ENCODE data around the gene DDAH2.

Gene DDAH2

DNA sequence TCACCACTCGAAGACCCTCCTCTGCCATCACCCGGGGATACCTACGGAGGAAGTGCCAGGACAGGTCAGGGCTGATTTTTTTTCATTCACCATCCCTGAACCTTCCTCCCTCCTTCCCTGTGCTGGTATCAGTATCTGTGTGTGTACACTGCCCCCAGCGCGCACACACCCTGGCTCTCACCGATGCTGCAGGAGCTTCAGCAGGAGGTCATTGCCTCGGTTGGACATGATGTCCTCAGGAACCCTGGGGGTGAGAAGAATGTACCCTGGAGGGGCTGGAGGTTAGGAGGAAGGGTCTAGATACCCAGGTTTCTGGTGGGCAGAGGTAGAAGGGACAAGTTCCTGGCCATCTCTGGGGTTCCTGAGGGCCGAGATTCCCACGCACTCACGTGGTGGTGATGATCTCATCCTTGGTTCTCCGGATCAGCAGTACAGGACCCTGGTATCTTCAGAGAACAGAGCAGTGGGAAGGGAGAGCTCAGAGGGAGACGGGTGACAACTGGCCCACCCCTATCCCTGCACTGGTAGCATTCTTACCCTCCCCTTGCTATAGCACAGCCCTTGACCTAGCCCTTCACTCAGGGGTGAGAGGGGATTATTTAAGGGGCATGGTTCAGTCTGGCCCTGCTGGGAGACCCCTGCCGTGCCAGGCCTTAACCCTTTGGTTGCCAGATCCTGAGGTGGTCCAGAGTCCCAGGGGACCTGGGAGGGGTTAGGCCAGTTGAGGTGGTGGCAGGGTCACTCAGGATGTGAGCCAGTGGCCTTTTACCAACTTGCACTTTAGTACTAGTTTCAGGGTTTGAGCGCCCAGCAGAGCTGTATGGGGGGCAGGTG, 41.0 kb downstream of the DDAH2 start:
- no peak for DNase-seq

DNA sequence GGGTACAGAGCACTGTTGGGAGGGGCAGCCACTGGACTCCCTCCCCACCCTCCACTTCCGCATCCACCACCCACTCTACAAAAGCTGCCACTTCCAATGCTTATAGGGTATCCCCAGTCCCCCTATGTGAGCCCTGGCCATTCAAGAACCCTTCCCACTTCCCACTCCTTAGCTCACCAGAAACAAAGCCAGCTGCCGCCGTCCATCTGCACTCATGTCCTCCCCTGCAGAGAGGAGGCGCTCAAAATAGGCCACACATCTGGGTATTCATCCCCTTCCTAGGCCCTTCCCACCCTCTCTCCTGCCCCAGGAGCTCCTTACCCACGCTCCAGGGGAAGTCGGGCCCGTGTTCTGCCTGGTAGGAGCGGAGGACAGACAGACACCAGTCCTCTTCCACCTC, 41.8 kb downstream of the DDAH2 start:
- DNase-seq, result no peak

- no peak for DNase-seq
Observed at GRCh38 chr6:31686483-31686882, 42.6 kb downstream of the DDAH2 start.

DNA sequence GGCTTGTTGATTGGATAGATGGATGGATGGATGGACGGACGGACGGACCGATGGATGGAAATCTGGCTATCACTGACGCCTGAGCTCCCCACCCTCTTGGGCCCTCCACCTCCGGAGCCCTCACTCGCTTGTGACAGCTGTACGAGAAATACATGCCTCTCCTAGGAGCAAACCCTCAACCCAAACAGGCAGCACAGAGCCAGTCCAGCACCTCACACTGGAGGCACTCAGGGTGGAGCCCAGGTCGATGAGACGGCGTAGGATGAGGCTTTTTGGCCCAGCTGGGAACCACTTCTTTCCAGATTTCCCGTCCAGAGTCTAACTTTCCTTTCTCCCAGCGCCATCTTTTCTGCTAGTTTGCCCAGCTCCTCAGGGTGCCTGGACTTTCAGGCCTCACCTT, 45.5 kb downstream of the DDAH2 start:
- no peak for DNase-seq

GRCh38 chr6:31681135-31681671, 47.9 kb downstream of the DDAH2 start:
- DNase-seq, result peak in 2 of 4 experiments; percentile 10 to 24

- DNase-seq, result peak in 3 of 4 experiments; percentile 8 to 54 (median 23)
Observed at GRCh38 chr6:31680226-31681134, 48.6 kb downstream of the DDAH2 start, which contains the start of gene LY6G5C. LY6G5C (minus strand) TSS chr6:31681067; CDS start chr6:31680373, 694 bp downstream.

GRCh38 chr6:31677955-31678354, 51.1 kb downstream of the DDAH2 start:
- DNase-seq, result no peak

Data from activated naive CD4-positive, alpha-beta T cell (primary cell).